RWPE2 (cell line): ENCODE measurements around the gene PPP1R8.

Experiments
- ATAC-seq: fragments of 200-7000 bp; cut with Tn5 transposase; 3 replicates; pipeline ENCODE4 v1.9.1; 2021; ENCODE audit warnings: low read depth
- DNase-seq: peaks from one replicate; pipeline ENCODE4 v3.0.0-alpha.2; 2020; ENCODE audit warnings: low spot score
- H3K27ac ChIP-seq: fragments of 450-650 bp; 2 replicates; pipeline ENCODE4 v1.5.1; 2017; ENCODE audit warnings: mild to moderate bottlenecking; ENCODE audit not compliant: poor library complexity, severe bottlenecking
- H3K27me3 ChIP-seq: fragments of 250-450 bp; sonication (Bioruptor Pico); 2 replicates; pipeline ENCODE4 v1.5.1; 2021; ENCODE audit warnings: mild to moderate bottlenecking, moderate library complexity; ENCODE audit not compliant: insufficient read depth, poor library complexity, severe bottlenecking
- H3K36me3 ChIP-seq: fragments of 250-450 bp; sonication (Bioruptor Pico); 2 replicates; pipeline ENCODE4 v1.5.1; 2020; ENCODE audit warnings: low read depth, mild to moderate bottlenecking, moderate library complexity
- H3K4me1 ChIP-seq: fragments of 250-450 bp; sonication (Bioruptor Pico); 2 replicates; pipeline ENCODE4 v1.5.1; 2021; ENCODE audit warnings: mild to moderate bottlenecking, moderate library complexity; ENCODE audit not compliant: insufficient read depth, poor library complexity, severe bottlenecking
- H3K4me3 ChIP-seq: fragments of 250-450 bp; sonication (Bioruptor Pico); 2 replicates; pipeline ENCODE4 v1.5.1; 2021; ENCODE audit warnings: mild to moderate bottlenecking, moderate library complexity; ENCODE audit not compliant: severe bottlenecking
- H3K9me3 ChIP-seq: fragments of 250-450 bp; sonication (Bioruptor Pico); 2 replicates; pipeline ENCODE4 v1.5.1; 2021; ENCODE audit warnings: mild to moderate bottlenecking, moderate library complexity; ENCODE audit not compliant: severe bottlenecking
- CTCF ChIP-seq: fragments of 450-650 bp; IDR thresholded peaks from one replicate; pipeline ENCODE4 v1.5.1; 2017; ENCODE audit warnings: mild to moderate bottlenecking, moderate library complexity; ENCODE audit not compliant: poor library complexity, severe bottlenecking

The PPP1R8 gene

GRCh38 chr1:27887215-27888021 lies 56.8 kb downstream of the PPP1R8 start:
- Histone ChIP-seq H3K36me3 (peaks cover 22% of the 10 kb centered on the region), H3K4me3 (no peak overlapping the region), H3K27ac (no peak overlapping the region), H3K27me3 (no peaks in the 10 kb centered on the region), H3K9me3 (no peaks in the 10 kb centered on the region), H3K4me1 (no peaks in the 10 kb centered on the region)
- no peak for TF ChIP-seq CTCF
- ATAC-seq (peak; percentile 22; the same call in 1 of the 3 replicates), DNase-seq (no peak)

- Histone ChIP-seq H3K27me3 (no peaks in the 10 kb centered on the region), H3K4me3 (no peak overlapping the region), H3K4me1 (no peaks in the 10 kb centered on the region), H3K27ac (no peak overlapping the region), H3K36me3 (peaks cover 42% of the 10 kb centered on the region), H3K9me3 (no peaks in the 10 kb centered on the region)
- ATAC-seq (no peak), DNase-seq (no peak)
- TF ChIP-seq CTCF, result no peak
Observed at GRCh38 chr1:27889506-27889905, 58.9 kb downstream of the PPP1R8 start.

- no peaks in the 10 kb centered on the region for H3K4me1 ChIP-seq
- no peak for TF ChIP-seq CTCF
- peaks cover 61% of the 10 kb centered on the region for H3K36me3 ChIP-seq
- H3K27ac ChIP-seq, result no peak overlapping the region
- DNase-seq (no peak), ATAC-seq (no peak)
- H3K4me3 ChIP-seq, result no peak overlapping the region
- no peaks in the 10 kb centered on the region for H3K9me3 ChIP-seq
- H3K27me3 ChIP-seq, result no peaks in the 10 kb centered on the region
Observed at GRCh38 chr1:27891196-27891889, 60.8 kb downstream of the PPP1R8 start.

GRCh38 chr1:27894521-27894920 lies 63.9 kb downstream of the PPP1R8 start:
- H3K9me3 ChIP-seq, result no peaks in the 10 kb centered on the region
- H3K4me3 ChIP-seq, result no peak overlapping the region
- H3K4me1 ChIP-seq, result no peaks in the 10 kb centered on the region
- no peak for TF ChIP-seq CTCF
- no peaks in the 10 kb centered on the region for H3K27me3 ChIP-seq
- peaks cover 83% of the 10 kb centered on the region for H3K36me3 ChIP-seq
- DNase-seq, result no peak
- H3K27ac ChIP-seq, result no peak overlapping the region
- no peak for ATAC-seq
